HepG2 (cell line): ENCODE measurements around the gene PCDHGA11. TPM values are rescaled to one million over a fixed set of nuclear protein-coding genes. Genes with fewer than 3 reads are reported as not detected.

Experiments
- ATAC-seq: fragments of 200-7000 bp; cut with Tn5 transposase; 3 replicates; pipeline ENCODE4 v1.9.1; 2020; ENCODE audit warnings: mild to moderate bottlenecking, moderate library complexity
- BruUV-seq: library from RNA; stranded (reverse); fragments of 400-500 nt; replicated peaks from 2 replicates; lab custom pipeline; 2021; lab: Mats Ljungman, UMichigan
- CTCF ChIA-PET: fragments of 300-600 bp; formaldehyde crosslinking; extraction: SDS; loops from one replicate; lab custom pipeline; 2021; ENCODE audit warnings: low total read pairs, inconsistent platforms, low intra/inter-chr PET ratio; lab: Yijun Ruan, JAX
- POLR2A ChIA-PET: fragments of 350-600 bp; sonication (Branson Sonifier 250); formaldehyde crosslinking; loops from one replicate; lab custom pipeline; 2020; ENCODE audit warnings: antibody characterized with exemption, inconsistent platforms; lab: Yijun Ruan, JAX
- DNase-seq: peaks from one replicate; pipeline ENCODE4 v3.0.0-alpha.2; 2015; ENCODE audit warnings: low spot score
- FAIRE-seq: peaks from 3 replicates; lab custom pipeline; 2011; peaks lifted over from hg19 to GRCh38; lab: Jason Lieb, UNC
- H2AFZ ChIP-seq: one replicate; pipeline ENCODE4 v1.6.1; 2011; ENCODE audit warnings: low read length, inconsistent platforms
- H3K27ac ChIP-seq: fragments of 300-600 bp; 3 replicates; pipeline ENCODE4 v1.8.0; 2011; ENCODE audit warnings: mixed run types, mild to moderate bottlenecking, mixed read lengths, low read length, inconsistent platforms; ENCODE audit not compliant: insufficient read depth; ENCODE audit errors: extremely low read length
- H3K27me3 ChIP-seq, 2 experiments: fragments of 200-600 bp in 1 of 2; 2 replicates in 1 of 2; 3 replicates in 1 of 2; pipeline versions ENCODE4 v1.6.0 to v1.8.0; 2011; ENCODE audit warnings: low read length in 2 of 2, mild to moderate bottlenecking in 2 of 2, moderate library complexity in 2 of 2, inconsistent platforms in 1 of 2; ENCODE audit not compliant: insufficient read depth in 2 of 2, control insufficient read depth in 1 of 2
- H3K36me3 ChIP-seq, 2 experiments: fragments of 200-600 bp in 1 of 2; replicated peaks in 1 of 2; 2 replicates in 1 of 2; 3 replicates in 1 of 2; pipeline versions ENCODE4 v1.5.1 to v1.8.0; 2011; ENCODE audit warnings: low read length in 2 of 2, inconsistent platforms in 1 of 2; ENCODE audit not compliant: insufficient read depth in 2 of 2, control insufficient read depth in 1 of 2
- H3K4me1 ChIP-seq: 2 replicates; pipeline ENCODE4 v1.5.1; 2012; ENCODE audit warnings: low read length, inconsistent platforms; ENCODE audit not compliant: insufficient read depth
- H3K4me2 ChIP-seq: 2 replicates; pipeline ENCODE4 v1.6.0; 2011; ENCODE audit warnings: low read depth, low read length, inconsistent platforms
- H3K4me3 ChIP-seq, 3 experiments: fragments of 200-600 bp in 1 of 3; sonication (generic), shearing (Covaris generic) in 1 of 3; replicated peaks in 1 of 3; 2 replicates each; pipeline ENCODE4 v1.5.1; 2011 to 2016; ENCODE audit warnings: low read length in 3 of 3, inconsistent platforms in 2 of 3, low read depth in 2 of 3, mild to moderate bottlenecking in 2 of 3, control low read depth in 1 of 3, mixed read lengths in 1 of 3; ENCODE audit not compliant: insufficient read depth in 1 of 3
- H3K79me2 ChIP-seq: one replicate; pipeline ENCODE4 v1.6.1; 2011; ENCODE audit warnings: low read length, inconsistent platforms; ENCODE audit not compliant: insufficient read depth
- H3K9ac ChIP-seq: 2 replicates; pipeline ENCODE4 v1.6.0; 2011; ENCODE audit warnings: mild to moderate bottlenecking, low read depth, low read length, inconsistent platforms; ENCODE audit not compliant: insufficient read depth
- H3K9me3 ChIP-seq: 2 replicates; pipeline ENCODE4 v1.5.1; 2012; ENCODE audit warnings: mild to moderate bottlenecking, low read length
- H4K20me1 ChIP-seq: 2 replicates; pipeline ENCODE4 v1.6.0; 2011; ENCODE audit warnings: inconsistent platforms, mild to moderate bottlenecking, low read length, moderate library complexity; ENCODE audit not compliant: insufficient read depth
- CTCF ChIP-seq: sonication (generic); formaldehyde crosslinking; IDR thresholded peaks from 2 replicates; pipeline ENCODE4 v1.5.0; 2020; ENCODE audit warnings: mild to moderate bottlenecking, missing genetic modification reagents, moderate library complexity
- RAD21 ChIP-seq: fragments of 450-650 bp; formaldehyde crosslinking; IDR thresholded peaks from 2 replicates; pipeline ENCODE4 v1.5.0; 2020; ENCODE audit warnings: mild to moderate bottlenecking
- STAG1 ChIP-seq: sonication (generic); formaldehyde crosslinking; IDR thresholded peaks from 2 replicates; pipeline ENCODE4 v1.4.0; 2020; ENCODE audit warnings: missing genetic modification reagents
- ZNF441 ChIP-seq: sonication (generic); formaldehyde crosslinking; IDR thresholded peaks from 2 replicates; pipeline ENCODE4 v1.7.0; 2021; ENCODE audit warnings: missing genetic modification reagents, borderline replicate concordance
- WGBS: methylation state at CpG from one replicate; pipeline ENCODE4 v1.1.6; 2017; ENCODE audit warnings: low lambda C conversion rate; 5-methylcytosine and 5-hydroxymethylcytosine counted together
- in situ Hi-C: cut with HindIII; loops from 2 replicates; pipeline ENCODE4 v1.10.0; 2017; ENCODE audit warnings: low pct_unique_long_range_greater_than_20kb; ENCODE audit not compliant: extremely low pct_ligation_motif_present
- intact Hi-C: fragments of 100-400 bp; cut with micrococcal nuclease; formaldehyde crosslinking; loops from one replicate; pipeline ENCODE4 v1.10.0; 2022; ENCODE audit not compliant: unreplicated experiment
- polyA plus RNA-seq, 8 experiments: library from polyadenylated mRNA; depleted of rRNA in 3 of 8; stranded (reverse) in 7 of 8; unstranded in 1 of 8; fragments of >200 nt; fragmentation: Illumina TruSeq in 4 of 8; extraction: Trizol in 4 of 8; gene quantifications; 2 replicates each; pipeline versions ENCODE4 v1.2.1 to v1.2.3, GENCODE V29; 2011 to 2016; ENCODE audit warnings: low read depth in 4 of 8, missing spikeins in 1 of 8, mixed read lengths in 1 of 8; ENCODE audit not compliant: insufficient read depth in 1 of 8
- total RNA-seq, 5 experiments: library from RNA; depleted of rRNA; stranded (reverse); fragments of >200 nt; fragmentation: Illumina TruSeq; extraction: Trizol; gene quantifications; 2 replicates each; pipeline ENCODE4 v1.2.3, GENCODE V29; 2016; ENCODE audit warnings: low read depth in 1 of 5

The PCDHGA11 gene
- total and polyA plus RNA-seq, 2 of the 13 experiments (the other 11 are each of a cell fraction or from before 2014, with no cell fraction given): 0.04 to 0.24 TPM

GRCh38 chr5:141402553-141403243, 18.2 kb upstream of the PCDHGA11 start, which contains the start of gene PCDHGA9:
Gene PCDHGA9, plus strand, starts transcription at chr5:141402778. Its CDS starts 175 bp downstream, at chr5:141402953.
- no peak for ATAC-seq
- no peak within 1 kb of the TSS for H3K27ac ChIP-seq
- WGBS: 79% methylated on average over 27 of the region's 27 CpGs
- no TSS peak for BruUV-seq
- FAIRE-seq: no peak
- TF ChIP-seq STAG1 (CRISPR knock-in tag): peak; percentile 26; the same call in 1 of the 2 replicates
- no peak for TF ChIP-seq RAD21 (CRISPR knock-in tag)
- peak; percentile 22 for TF ChIP-seq CTCF (CRISPR knock-in tag)
- TF ChIP-seq, all 625 proteins: peak for 2
- Histone ChIP-seq H3K4me2 (no peak within 1 kb of the TSS), H3K9me3 (peaks cover 13% of the 10 kb centered on the region; the same call in 1 of the 2 replicates), H3K4me3 (no peak within 1 kb of the TSS), H3K79me2 (no peaks in the 10 kb centered on the region), H3K27me3 (no peaks in the 10 kb centered on the region; a peak in 1 of 5 replicates), H3K4me1 (no peaks in the 10 kb centered on the region), H2AFZ (no peak within 1 kb of the TSS), H3K9ac (no peak within 1 kb of the TSS), H4K20me1 (no peaks in the 10 kb centered on the region), H3K36me3 (no peaks in the 10 kb centered on the region)
- ChIA-PET POLR2A (no interaction called here), CTCF (no interaction called here)
- in situ Hi-C loops: no loop called here
- intact Hi-C loops: no loop called here
- DNase-seq: no peak

- H2AFZ ChIP-seq: no peak overlapping the region
- in situ Hi-C loops (no loop called here), intact Hi-C loops (no loop called here)
- no peak overlapping the region for H3K9ac ChIP-seq
- no peaks in the 10 kb centered on the region for H4K20me1 ChIP-seq
- 65% methylated on average over 22 of the region's 22 CpGs for WGBS
- no peak for DNase-seq
- no peak overlapping the region for H3K27ac ChIP-seq
- BruUV-seq: no TSS peak
- no peaks in the 10 kb centered on the region for H3K79me2 ChIP-seq
- CTCF ChIA-PET: no interaction called here
- no peaks in the 10 kb centered on the region; a peak in 1 of 5 replicates for H3K27me3 ChIP-seq
- FAIRE-seq: no peak
- no peak overlapping the region for H3K4me3 ChIP-seq
- ATAC-seq: no peak
- no peak overlapping the region for H3K4me2 ChIP-seq
- POLR2A ChIA-PET: no interaction called here
- no peak for TF ChIP-seq ZNF441 (CRISPR knock-in tag)
- TF ChIP-seq, all 625 proteins: peak for 0
- H3K4me1 ChIP-seq: no peaks in the 10 kb centered on the region
- peaks cover 11% of the 10 kb centered on the region; the same call in 1 of the 2 replicates for H3K9me3 ChIP-seq
- H3K36me3 ChIP-seq: no peaks in the 10 kb centered on the region
These were observed 17.5 kb upstream of the PCDHGA11 start for GRCh38 chr5:141403387-141403786.
